ENCODE measurements around the gene QRSL1. TPM values are rescaled to one million over a fixed set of nuclear protein-coding genes. Genes with fewer than 3 reads are reported as not detected.

QRSL1 gene
- total and polyA plus RNA-seq, 2 experiments from 2014 or later = 18.4 to 19.3 TPM

- TF ChIP-seq CTCF (conservative IDR thresholded peaks at IDR 0.05; ENCODE audit: low read depth in 2 of 2) = no peak
- TF ChIP-seq ZNF114 (CRISPR knock-in tag; IDR thresholded peaks at IDR 0.05) = no peak
- TF ChIP-seq CREB1 (CRISPR knock-in tag; IDR thresholded peaks at IDR 0.05; ENCODE audit: low read depth) = no peak
- TF ChIP-seq EZH2 (IDR thresholded peaks at IDR 0.05; ENCODE audit: low read depth, unreplicated experiment) = no peak
Measured at GRCh38 chr6:106710580-106710979, 81.2 kb downstream of the QRSL1 start (continued).

- H3K4me3 ChIP-seq = no peak overlapping the region
- H4K20me1 ChIP-seq (replicated peaks; ENCODE audit: insufficient read depth) = no peaks in the 10 kb centered on the region
- H3K36me3 ChIP-seq (ENCODE audit: insufficient read depth) = no peaks in the 10 kb centered on the region
- no peaks in the 10 kb centered on the region for H3K27me3 Mint-ChIP-seq (ENCODE audit: insufficient read depth, low read depth, poor library complexity)
- no peak overlapping the region for H3K27ac ChIP-seq (ENCODE audit: low read depth)
- no peak overlapping the region for H3K27ac Mint-ChIP-seq
- ATAC-seq = no peak
- no peak for DNase-seq (ENCODE audit: low spot score)
- H3F3A ChIP-seq (replicated peaks; ENCODE audit: low read depth) = no peaks in the 10 kb centered on the region
- H3K36me3 Mint-ChIP-seq (ENCODE audit: low read depth) = peaks cover 4% of the 10 kb centered on the region; the same call in 2 of the 3 replicates
- H2AFZ ChIP-seq = peak overlapping the region; percentile 69; the same call in 1 of the 2 replicates
- H3K79me2 ChIP-seq (replicated peaks; ENCODE audit: insufficient read depth) = no peaks in the 10 kb centered on the region
- TF ChIP-seq REST (IDR thresholded peaks at IDR 0.05; ENCODE audit: unreplicated experiment) (no peak), JUNB (IDR thresholded peaks at IDR 0.05; ENCODE audit: unreplicated experiment) (no peak), CTCF (conservative IDR thresholded peaks at IDR 0.05; ENCODE audit: low read depth in 2 of 2) (no peak), EZH2 (IDR thresholded peaks at IDR 0.05; ENCODE audit: low read depth, unreplicated experiment) (no peak), ETS1 (IDR thresholded peaks at IDR 0.05) (no peak), CREB1 (CRISPR knock-in tag; IDR thresholded peaks at IDR 0.05; ENCODE audit: low read depth) (no peak), POLR2AphosphoS5 (IDR thresholded peaks at IDR 0.05; ENCODE audit: low read depth) (no peak)
- no peaks in the 10 kb centered on the region for H3K9me2 ChIP-seq (ENCODE audit: insufficient read depth)
- no peak overlapping the region for H3K4me3 Mint-ChIP-seq
- peaks cover 14% of the 10 kb centered on the region for H3K4me1 ChIP-seq (ENCODE audit: insufficient read depth)
- peaks cover 39% of the 10 kb centered on the region for H3K4me1 Mint-ChIP-seq
- no peaks in the 10 kb centered on the region for H3K27me3 ChIP-seq (ENCODE audit: insufficient read depth)
- no peak overlapping the region for H3K4me2 ChIP-seq
- peaks cover 3% of the 10 kb centered on the region; the same call in 2 of the 3 replicates for H3K9me3 Mint-ChIP-seq
Measured at GRCh38 chr6:106714281-106714680, 84.9 kb downstream of the QRSL1 start.
